Testis (tissue), 3 donors: ENCODE measurements around the gene ZNF302. TPM values are rescaled to one million over a fixed set of nuclear protein-coding genes. Genes with fewer than 3 reads are reported as not detected.

ENCODE experiments used
- DNase-seq: peaks from one replicate; pipeline ENCODE4 v3.0.0-alpha.2; 2019
- H3K27ac ChIP-seq, 2 donors: fragments of 200-600 bp; sonication (generic); one replicate each; pipeline ENCODE4 v1.5.1; 2019
- H3K27me3 ChIP-seq: fragments of 200-600 bp; sonication (generic); one replicate; pipeline ENCODE4 v1.5.1; 2019
- H3K36me3 ChIP-seq: fragments of 200-600 bp; sonication (generic); one replicate; pipeline ENCODE4 v1.5.1; 2017; ENCODE audit warnings: low read depth; ENCODE audit errors: missing control alignments
- H3K4me1 ChIP-seq: fragments of 200-600 bp; sonication (generic); one replicate; pipeline ENCODE4 v1.5.1; 2019
- H3K4me3 ChIP-seq, 2 donors: fragments of 200-600 bp; sonication (generic); one replicate each; pipeline ENCODE4 v1.5.1; 2017 to 2019
- H3K9me3 ChIP-seq: fragments of 200-600 bp; sonication (generic); one replicate; pipeline ENCODE4 v1.5.1; 2017
- CTCF ChIP-seq, 3 experiments: fragments of 450-650 bp in 2 of 3; fragments of 200-600 bp in 1 of 3; sonication (generic) in 1 of 3; IDR thresholded peaks; one replicate each; pipeline ENCODE4 v1.5.1; 2016 to 2019; ENCODE audit warnings: antibody characterized with exemption in 3 of 3, mild to moderate bottlenecking in 2 of 3, moderate library complexity in 1 of 3
- POLR2A ChIP-seq: fragments of 450-650 bp; IDR thresholded peaks from one replicate; pipeline ENCODE4 v1.6.1; 2017; ENCODE audit warnings: antibody characterized with exemption, mild to moderate bottlenecking, moderate library complexity
- WGBS, 2 donors: methylation state at CpG; one replicate each; pipeline ENCODE4 v1.1.5; 2018; 5-methylcytosine and 5-hydroxymethylcytosine counted together
- intact Hi-C: fragments of 100-400 bp; cut with DNase I; formaldehyde crosslinking; loops from one replicate; pipeline ENCODE4 v1.15.1; 2023; ENCODE audit warnings: low total_unique reads
- polyA plus RNA-seq: library from polyadenylated mRNA; stranded (reverse); fragments of 350-450 nt; fragmentation: Illumina TruSeq; extraction: RNeasy Lipid Tissue Mini Kit (QIAGEN cat#74804); gene quantifications from one replicate; pipeline ENCODE4 v1.2.3, GENCODE V29; 2014; ENCODE audit warnings: low read depth, low replicate concordance; ENCODE audit not compliant: insufficient read depth
- total RNA-seq, 2 donors: library from RNA; depleted of rRNA; stranded (reverse); fragments of >200 nt; gene quantifications; one replicate each; pipeline ENCODE4 v1.2.3, GENCODE V29; 2016

ZNF302 gene
- total and polyA plus RNA-seq, 3 donors from 2014 or later: 24.1 to 50.8 (median 36.7) TPM

DNA sequence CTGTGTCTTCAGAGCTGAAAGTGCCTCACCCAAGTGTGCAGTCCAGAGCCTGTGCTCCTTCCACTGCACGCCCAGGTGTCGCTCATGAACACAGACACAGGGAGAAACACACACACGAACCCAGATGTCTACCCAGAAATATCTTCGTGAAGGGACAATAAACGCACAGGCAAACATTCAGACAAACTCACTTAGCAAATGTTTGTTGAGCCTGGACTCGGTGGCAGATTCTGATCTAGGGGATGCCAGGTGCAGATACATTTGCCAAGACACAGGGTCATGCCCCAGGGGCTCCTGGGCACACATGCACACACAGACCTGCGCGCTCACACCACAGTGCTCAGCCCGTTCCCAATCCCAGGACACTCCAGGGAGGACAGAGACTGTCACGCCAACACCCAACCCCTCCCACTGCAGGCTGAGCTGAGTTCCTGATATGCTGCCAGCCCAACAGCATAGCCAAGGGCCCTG, 32.5 kb upstream of the ZNF302 start:
- intact Hi-C loops: no loop called here
- Histone ChIP-seq H3K27ac (no peak overlapping the region), H3K9me3 (no peaks in the 10 kb centered on the region), H3K27me3 (no peaks in the 10 kb centered on the region), H3K36me3 (no peaks in the 10 kb centered on the region), H3K4me3 (no peak overlapping the region), H3K4me1 (no peaks in the 10 kb centered on the region)
- 81 to 85% methylated on average over 6 to 10 of the region's 10 CpGs for WGBS, 2 donors
- DNase-seq: no peak
- TF ChIP-seq POLR2A: no peak
- TF ChIP-seq CTCF (IDR thresholded peaks at IDR 0.05): no peak

- intact Hi-C loops: no loop called here
- TF ChIP-seq CTCF (IDR thresholded peaks at IDR 0.05): no peak
- no peak for TF ChIP-seq POLR2A
Observed at GRCh38 chr19:34645551-34645950, 31.9 kb upstream of the ZNF302 start.

DNA sequence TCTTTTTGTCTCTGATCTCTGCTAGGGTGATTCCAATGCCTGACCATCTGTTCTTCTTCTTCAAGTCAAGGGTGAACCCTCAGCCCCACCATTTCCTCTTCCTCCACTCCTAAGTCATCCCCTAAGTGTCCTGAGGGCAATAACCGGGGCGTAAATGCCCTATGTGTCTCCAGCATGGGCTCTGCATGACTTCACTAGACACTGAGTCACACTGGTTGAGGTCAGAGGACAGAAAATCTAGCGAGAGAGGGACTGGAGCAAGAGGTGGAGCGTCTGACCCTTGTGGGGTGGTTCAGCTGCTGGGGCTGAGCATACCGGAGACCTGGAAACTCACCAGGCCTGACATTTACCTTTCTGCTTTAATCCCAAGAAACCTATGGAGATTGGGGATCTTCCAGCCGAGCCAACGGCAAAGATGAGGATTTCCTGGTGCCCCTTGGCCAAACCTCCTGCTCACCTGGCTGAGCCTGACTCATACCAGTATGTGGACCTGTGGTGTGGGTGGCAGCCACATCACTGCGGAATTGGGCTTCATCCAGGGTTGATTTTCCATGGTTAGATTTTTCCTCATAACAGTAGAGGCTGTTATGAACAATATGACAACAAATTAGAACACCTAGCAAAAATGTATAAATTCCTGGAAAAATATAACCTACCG, 27.5 kb upstream of the ZNF302 start:
- H3K36me3 ChIP-seq: no peaks in the 10 kb centered on the region
- no peaks in the 10 kb centered on the region for H3K4me1 ChIP-seq
- no peaks in the 10 kb centered on the region for H3K27me3 ChIP-seq
- H3K9me3 ChIP-seq: no peaks in the 10 kb centered on the region
- TF ChIP-seq POLR2A (no peak), CTCF (IDR thresholded peaks at IDR 0.05) (no peak)
- intact Hi-C loops: no loop called here
- no peak overlapping the region for H3K4me3 ChIP-seq
- 91 to 98% methylated on average over 6 to 9 of the region's 9 CpGs for WGBS, 2 donors
- DNase-seq: no peak
- no peak overlapping the region for H3K27ac ChIP-seq

More at GRCh38 chr19:34645551-34645950, 31.9 kb upstream of the ZNF302 start:
- 35 to 42% methylated on average over 2 to 5 of the region's 5 CpGs for WGBS, 2 donors
- H3K36me3 ChIP-seq: no peaks in the 10 kb centered on the region
- no peak overlapping the region for H3K27ac ChIP-seq
- no peak overlapping the region for H3K4me3 ChIP-seq
- H3K4me1 ChIP-seq: no peaks in the 10 kb centered on the region
- DNase-seq: no peak
- no peaks in the 10 kb centered on the region for H3K9me3 ChIP-seq
- no peaks in the 10 kb centered on the region for H3K27me3 ChIP-seq

- Histone ChIP-seq H3K27ac (no peak overlapping the region), H3K4me3 (no peak overlapping the region), H3K36me3 (no peaks in the 10 kb centered on the region), H3K4me1 (no peaks in the 10 kb centered on the region), H3K9me3 (no peaks in the 10 kb centered on the region), H3K27me3 (no peaks in the 10 kb centered on the region)
- WGBS, 2 donors: 72 to 79% methylated on average over 2 of the region's 2 CpGs
- TF ChIP-seq CTCF (IDR thresholded peaks at IDR 0.05) (no peak), POLR2A (no peak)
- intact Hi-C loops: no loop called here
- DNase-seq: no peak
Observed at GRCh38 chr19:34651747-34652146, 25.7 kb upstream of the ZNF302 start.

- no peaks in the 10 kb centered on the region for H3K27me3 ChIP-seq
- WGBS, 2 donors: 77 to 82% methylated on average over 2 of the region's 2 CpGs
Observed at GRCh38 chr19:34654796-34655195, 22.7 kb upstream of the ZNF302 start.

More at GRCh38 chr19:34654796-34655195, 22.7 kb upstream of the ZNF302 start:
- intact Hi-C loops: no loop called here
- DNase-seq: no peak
- Histone ChIP-seq H3K4me3 (no peak overlapping the region), H3K9me3 (no peaks in the 10 kb centered on the region), H3K27ac (no peak overlapping the region), H3K36me3 (no peaks in the 10 kb centered on the region), H3K4me1 (no peaks in the 10 kb centered on the region)
- TF ChIP-seq CTCF (IDR thresholded peaks at IDR 0.05) (no peak), POLR2A (no peak)
